H9 (cell line): ENCODE data around the gene ARID5A. TPM values are rescaled to one million over a fixed set of nuclear protein-coding genes. Genes with fewer than 3 reads are reported as not detected.

ENCODE experiments used
- DNase-seq: peaks from one replicate; pipeline ENCODE4 v3.0.0-alpha.2; 2017
- H2AFZ ChIP-seq: one replicate; pipeline ENCODE4 v1.6.1; 2013; ENCODE audit warnings: mild to moderate bottlenecking, low read length, control low read depth, moderate library complexity
- H2AK5ac ChIP-seq: 2 replicates; pipeline ENCODE4 v1.6.1; 2013; ENCODE audit warnings: low read length, control low read depth, mixed read lengths; ENCODE audit not compliant: insufficient read length
- H2BK120ac ChIP-seq: one replicate; pipeline ENCODE4 v1.6.1; 2013; ENCODE audit warnings: low read depth, mild to moderate bottlenecking, low read length, control low read depth, inconsistent platforms; ENCODE audit not compliant: poor library complexity, severe bottlenecking
- H2BK12ac ChIP-seq: 2 replicates; pipeline ENCODE4 v1.6.1; 2013; ENCODE audit warnings: low read length, control low read depth, mixed read lengths, low read depth; ENCODE audit not compliant: insufficient read length
- H2BK15ac ChIP-seq: 2 replicates; pipeline ENCODE4 v1.6.1; 2013; ENCODE audit warnings: low read depth, low read length, control low read depth
- H2BK20ac ChIP-seq: one replicate; pipeline ENCODE4 v1.6.1; 2013; ENCODE audit warnings: low read depth, mild to moderate bottlenecking, low read length, control low read depth, inconsistent platforms; ENCODE audit not compliant: poor library complexity, severe bottlenecking
- H2BK5ac ChIP-seq: 2 replicates; pipeline ENCODE4 v1.6.1; 2013; ENCODE audit warnings: low read length, control low read depth, mixed read lengths; ENCODE audit not compliant: insufficient read length
- H3K14ac ChIP-seq: 2 replicates; pipeline ENCODE4 v1.6.1; 2013; ENCODE audit warnings: low read length, control low read depth; ENCODE audit not compliant: insufficient read depth
- H3K18ac ChIP-seq: 2 replicates; pipeline ENCODE4 v1.6.1; 2013; ENCODE audit warnings: low read depth, mild to moderate bottlenecking, mixed read lengths, low read length, control low read depth; ENCODE audit not compliant: insufficient read length
- H3K23ac ChIP-seq: 2 replicates; pipeline ENCODE4 v1.6.1; 2013; ENCODE audit warnings: low read length, control low read depth, mixed read lengths, low read depth; ENCODE audit not compliant: insufficient read length
- H3K23me2 ChIP-seq: 2 replicates; pipeline ENCODE4 v1.6.1; 2013; ENCODE audit warnings: low read depth, mild to moderate bottlenecking, mixed read lengths, low read length, control low read depth; ENCODE audit not compliant: insufficient read length, poor library complexity, severe bottlenecking
- H3K27ac ChIP-seq: 2 replicates; pipeline ENCODE4 v1.5.1; 2013; ENCODE audit warnings: low read length, control low read depth, mixed read lengths, low read depth; ENCODE audit not compliant: insufficient read length
- H3K27me3 ChIP-seq: 2 replicates; pipeline ENCODE4 v1.6.1; 2013; ENCODE audit warnings: low read length, control low read depth, inconsistent platforms; ENCODE audit not compliant: insufficient read depth
- H3K4ac ChIP-seq: 2 replicates; pipeline ENCODE4 v1.6.1; 2013; ENCODE audit warnings: low read depth, mild to moderate bottlenecking, control low read depth, inconsistent platforms, low read length, moderate library complexity
- H3K4me1 ChIP-seq: 2 replicates; pipeline ENCODE4 v1.6.1; 2013; ENCODE audit warnings: low read length, control low read depth, inconsistent platforms; ENCODE audit not compliant: insufficient read depth
- H3K4me2 ChIP-seq: 2 replicates; pipeline ENCODE4 v1.6.1; 2013; ENCODE audit warnings: low read length, control low read depth, mixed read lengths; ENCODE audit not compliant: insufficient read length, insufficient read depth
- H3K56ac ChIP-seq: 2 replicates; pipeline ENCODE4 v1.6.1; 2013; ENCODE audit warnings: low read depth, mild to moderate bottlenecking, mixed read lengths, low read length, control low read depth; ENCODE audit not compliant: insufficient read length
- H3K79me1 ChIP-seq: 2 replicates; pipeline ENCODE4 v1.6.1; 2013; ENCODE audit warnings: low read depth, mild to moderate bottlenecking, moderate library complexity, low read length, control low read depth, inconsistent platforms; ENCODE audit not compliant: insufficient read depth, poor library complexity, severe bottlenecking
- H3K79me2 ChIP-seq: 2 replicates; pipeline ENCODE4 v1.6.1; 2013; ENCODE audit warnings: low read length, control low read depth, inconsistent platforms; ENCODE audit not compliant: insufficient read depth
- H3K9ac ChIP-seq: 2 replicates; pipeline ENCODE4 v1.6.1; 2013; ENCODE audit warnings: low read length, control low read depth, mixed read lengths; ENCODE audit not compliant: insufficient read length; ENCODE audit errors: extremely low read depth
- H3K9me3 ChIP-seq: one replicate; pipeline ENCODE4 v1.6.1; 2013; ENCODE audit warnings: low read depth, low read length, inconsistent platforms; ENCODE audit not compliant: control insufficient read depth
- H3T11ph ChIP-seq: one replicate; pipeline ENCODE4 v1.6.1; 2013; ENCODE audit warnings: mild to moderate bottlenecking, low read length, control low read depth, inconsistent platforms
- H4K20me1 ChIP-seq: one replicate; pipeline ENCODE4 v1.6.1; 2013; ENCODE audit not compliant: control insufficient read depth, insufficient read length, insufficient read depth
- H4K5ac ChIP-seq: 2 replicates; pipeline ENCODE4 v1.6.1; 2013; ENCODE audit warnings: low read depth, mild to moderate bottlenecking, mixed read lengths, low read length, control low read depth; ENCODE audit not compliant: insufficient read length
- H4K8ac ChIP-seq: replicated peaks from 2 replicates; pipeline ENCODE4 v1.6.1; 2013; ENCODE audit warnings: low read length, control low read depth, mixed read lengths, low read depth; ENCODE audit not compliant: insufficient read length
- H4K91ac ChIP-seq: 2 replicates; pipeline ENCODE4 v1.6.1; 2013; ENCODE audit warnings: low read depth, mild to moderate bottlenecking, moderate library complexity, mixed read lengths, low read length, control low read depth; ENCODE audit not compliant: insufficient read length
- H3K27ac Mint-ChIP-seq, 3 experiments: 2 replicates in 2 of 3; 3 replicates in 1 of 3; pipeline ENCODE4 v1.8.0; 2020 to 2021; ENCODE audit warnings: mixed read lengths in 3 of 3, mild to moderate bottlenecking in 1 of 3, moderate library complexity in 1 of 3
- H3K27me3 Mint-ChIP-seq: 2 replicates; pipeline ENCODE4 v1.8.0; 2021; ENCODE audit warnings: low read depth, mild to moderate bottlenecking, moderate library complexity, mixed read lengths
- H3K36me3 Mint-ChIP-seq, 3 experiments: 2 replicates in 2 of 3; 3 replicates in 1 of 3; pipeline ENCODE4 v1.8.0; 2020 to 2021; ENCODE audit warnings: low read depth in 3 of 3, mixed read lengths in 3 of 3; ENCODE audit not compliant: insufficient read depth in 1 of 3
- H3K4me1 Mint-ChIP-seq, 2 experiments: 2 replicates each; pipeline ENCODE4 v1.8.0; 2020; ENCODE audit warnings: mixed read lengths in 2 of 2
- H3K4me3 Mint-ChIP-seq, 2 experiments: 2 replicates in 1 of 2; 3 replicates in 1 of 2; pipeline ENCODE4 v1.8.0; 2020 to 2021; ENCODE audit warnings: mild to moderate bottlenecking in 2 of 2, mixed read lengths in 2 of 2, moderate library complexity in 1 of 2
- H3K9me3 Mint-ChIP-seq, 2 experiments: 2 replicates in 1 of 2; 3 replicates in 1 of 2; pipeline ENCODE4 v1.8.0; 2020; ENCODE audit warnings: mild to moderate bottlenecking in 2 of 2, mixed read lengths in 2 of 2, moderate library complexity in 1 of 2
- CTCF ChIP-seq: fragments of 200-600 bp; sonication (generic); conservative IDR thresholded peaks from 3 replicates; pipeline ENCODE4 v1.8.0; 2021; ENCODE audit warnings: antibody characterized with exemption, mild to moderate bottlenecking
- WGBS: extraction: QIAGEN DNeasy Blood & Tissue Kit; methylation state at CpG from one replicate; pipeline ENCODE4 v1.1.7; 2013; ENCODE audit warnings: missing lambda C conversion rate, low lambda C conversion rate, mixed read lengths; ENCODE audit not compliant: insufficient read length; ENCODE audit errors: extremely low coverage; 5-methylcytosine and 5-hydroxymethylcytosine counted together
- total RNA-seq: library from RNA; stranded (reverse); gene quantifications from 2 replicates; pipeline ENCODE4 v1.2.1, GENCODE V29; 2021

Gene ARID5A
- total RNA-seq, 1 experiment from 2014 or later, result 4.5 TPM

DNA sequence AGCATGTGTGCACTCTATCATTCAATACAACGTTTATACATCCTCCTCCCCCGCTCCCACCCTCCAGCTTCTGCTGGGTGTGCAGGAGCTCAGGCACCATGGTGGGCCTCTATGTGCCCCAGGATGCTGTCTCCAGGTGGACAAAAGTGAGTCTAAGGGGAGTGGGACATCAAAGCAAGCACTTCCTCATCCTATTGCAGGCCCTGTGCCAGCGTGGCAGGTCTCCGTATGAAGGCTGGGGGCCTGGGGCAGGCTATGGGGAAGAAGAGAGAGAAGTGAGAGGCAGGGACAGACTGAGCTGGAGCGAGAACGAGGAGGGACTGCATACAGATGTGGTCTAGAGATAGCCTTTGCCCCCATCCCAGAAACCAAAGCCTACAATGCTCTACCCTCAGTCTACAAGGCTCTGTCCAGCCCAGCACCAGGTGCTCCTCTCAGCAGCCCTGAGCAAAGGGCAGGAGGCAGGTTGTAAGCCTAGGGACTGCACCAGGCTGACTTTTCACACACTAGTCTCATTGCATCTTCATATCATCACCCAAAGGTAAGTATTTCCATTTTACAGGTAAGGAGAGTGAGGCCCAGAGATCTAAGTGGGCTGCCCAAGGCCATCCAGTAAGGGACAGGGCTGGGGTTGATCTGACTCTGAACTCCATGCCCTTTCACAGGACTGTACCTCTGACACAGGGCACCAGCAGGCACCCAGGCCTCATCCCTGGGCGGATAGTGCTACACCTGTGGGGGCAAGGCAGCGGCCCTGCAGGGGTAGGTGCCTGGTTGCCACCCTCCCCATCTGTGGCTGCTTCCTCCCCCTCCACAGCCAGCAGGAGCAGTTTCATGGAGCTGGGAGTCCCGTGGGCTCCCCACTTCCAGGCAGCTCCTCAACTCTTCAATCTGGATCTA is 14.0 kb upstream of the ARID5A start:
- H3K27ac ChIP-seq, result no peak overlapping the region
- no peak overlapping the region for H3K18ac ChIP-seq
- no peak overlapping the region for H3T11ph ChIP-seq
- no peak overlapping the region for H3K4me2 ChIP-seq
- H4K91ac ChIP-seq, result no peak overlapping the region
- TF ChIP-seq CTCF, result no peak
- H3K9me3 ChIP-seq, result no peaks in the 10 kb centered on the region
- H3K79me1 ChIP-seq, result no peaks in the 10 kb centered on the region
- H3K4ac ChIP-seq, result no peak overlapping the region
- no peak overlapping the region for H3K14ac ChIP-seq
- H2BK15ac ChIP-seq, result no peak overlapping the region
- H3K9me3 Mint-ChIP-seq, result peaks cover 4 to 11% of the 10 kb centered on the region in 2 experiments; a peak in 4 of 5 replicates
- H3K27me3 ChIP-seq, result no peaks in the 10 kb centered on the region
- no peak overlapping the region for H2BK5ac ChIP-seq
- H3K23me2 ChIP-seq, result peaks cover 2% of the 10 kb centered on the region
- H4K8ac ChIP-seq, result no peak overlapping the region
- peak overlapping the region in 1 of 3 experiments; percentile 17; a peak in 1 of 7 replicates for H3K27ac Mint-ChIP-seq
- no peaks in the 10 kb centered on the region for H4K20me1 ChIP-seq
- H3K23ac ChIP-seq, result no peak overlapping the region
- H3K56ac ChIP-seq, result no peak overlapping the region
- H2AFZ ChIP-seq, result no peak overlapping the region
- H3K36me3 Mint-ChIP-seq, result peaks cover 0 to 2% (median 0%) of the 10 kb centered on the region in 3 experiments; a peak in 1 of 7 replicates
- no peaks in the 10 kb centered on the region for H3K4me1 ChIP-seq
- no peak overlapping the region for H2BK20ac ChIP-seq
- peaks cover 33% of the 10 kb centered on the region for H3K27me3 Mint-ChIP-seq
- H3K9ac ChIP-seq, result no peak overlapping the region
- H3K4me3 Mint-ChIP-seq, result no peak overlapping the region
- peaks cover 0 to 6% of the 10 kb centered on the region in 2 experiments; a peak in 3 of 4 replicates for H3K4me1 Mint-ChIP-seq
- no peaks in the 10 kb centered on the region for H3K79me2 ChIP-seq
- H2AK5ac ChIP-seq, result no peak overlapping the region
- no CpG with 5 or more reads among the region's 9 CpGs for WGBS
- H2BK12ac ChIP-seq, result no peak overlapping the region
- H2BK120ac ChIP-seq, result no peak overlapping the region
- no peak overlapping the region for H4K5ac ChIP-seq
- DNase-seq, result no peak
